Aorta (tissue), 4 donors: ENCODE results near the gene COL19A1. TPM values are rescaled to one million over a fixed set of nuclear protein-coding genes. Genes with fewer than 3 reads are reported as not detected.

Source experiments
- polyA plus RNA-seq, 2 donors: library from polyadenylated mRNA; stranded (reverse); fragments of 200-250 nt; gene quantifications; one replicate each; pipeline ENCODE4 v1.2.3, GENCODE V29; 2013
- total RNA-seq, 2 donors: library from RNA; stranded (reverse); fragmentation: NEBNext Ultra II Directional; extraction: Animal tissue kit (Norgen Biotek cat#: 25700); gene quantifications; one replicate each; pipeline ENCODE4 v1.2.1, GENCODE V29; 2021
- donor health status: healthy with polysubstance abuse.
- donor health status: Bipolar disorder and iron deficiency.
- donor health status: DM: no; HTN: no; CAD: no.
- donor health status: DM: yes; HTN: yes; CAD: no.

Gene COL19A1
- total and polyA plus RNA-seq, 4 donors: 0.42 to 1.8 TPM; not detected in 2

Other genes starting within 250 kb of the COL19A1 start
- 10 to 100 TPM; 46.3 to 53.1 TPM for gene LMBRD1, start 69.5 kb upstream of the COL19A1 start, total RNA-seq
- gene LMBRD1, start 69.5 kb upstream of the COL19A1 start, polyA plus RNA-seq: 10 to 100 TPM; 37.1 to 41.5 TPM